ENCODE results near the gene SCAANT1. TPM values are rescaled to one million over a fixed set of nuclear protein-coding genes. Genes with fewer than 3 reads are reported as not detected.
A peak's percentile ranks its signal among the peaks of the same experiment; 100 is the strongest.

The SCAANT1 gene
- total and polyA plus RNA-seq, 2 donors (not counting 1 experiment from before 2014, with no cell fraction given), result 1.7 TPM; not detected in 1

DNA sequence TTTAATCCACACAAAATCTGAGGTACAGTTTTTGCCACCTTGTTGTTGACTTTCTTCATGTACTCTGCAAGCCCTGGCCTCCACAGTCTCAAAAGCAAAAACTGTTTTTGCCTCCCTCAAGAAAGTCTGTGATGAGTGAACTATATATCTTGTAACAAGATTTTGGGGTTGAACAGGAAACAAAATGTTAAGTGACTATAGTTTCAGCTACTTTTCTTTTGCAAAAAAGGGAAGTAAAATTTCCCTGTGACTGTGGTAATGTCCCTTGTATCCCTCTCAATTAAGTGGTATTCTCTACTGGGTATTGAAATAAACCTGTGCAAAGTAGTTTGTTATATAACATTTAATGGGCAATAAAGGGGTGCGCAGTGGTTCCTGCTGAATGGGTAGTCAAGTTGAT is 21.3 kb upstream of the SCAANT1 start:
- TF ChIP-seq CTCF (IDR thresholded peaks at IDR 0.05) (no peak), EZH2 (IDR thresholded peaks at IDR 0.05; ENCODE audit: borderline replicate concordance, insufficient read depth, low read depth, low read length, poor library complexity, severe bottlenecking) (no peak)
- Histone ChIP-seq H3K27me3 (replicated peaks in 1 of 4; ENCODE audit: control extremely low read depth in 1 of 4, control insufficient read depth in 3 of 4, insufficient read depth in 4 of 4, low read length in 3 of 4) (no peaks in the 10 kb centered on the region), H3K27ac (ENCODE audit: low read length in 2 of 2) (peak overlapping the region; percentile 37 to 51), H4K20me1 (ENCODE audit: control insufficient read depth, insufficient read depth, low read length, poor library complexity, severe bottlenecking) (peaks cover 22% of the 10 kb centered on the region), H3K4me3 (ENCODE audit: control extremely low read depth in 1 of 5, extremely low read depth in 1 of 5, insufficient read depth in 1 of 5, low read depth in 2 of 5, low read length in 4 of 5) (peak overlapping the region in 1 of 5 experiments; percentile 17), H3K79me2 (ENCODE audit: control insufficient read depth, insufficient read depth, low read length) (peaks cover 91% of the 10 kb centered on the region), H2AFZ (ENCODE audit: insufficient read depth, low read depth, low read length, poor library complexity, severe bottlenecking) (no peak overlapping the region), H3K4me2 (replicated peaks; ENCODE audit: low read depth, low read length, poor library complexity, severe bottlenecking) (peak overlapping the region; percentile 57), H3K4me1 (ENCODE audit: control insufficient read depth in 2 of 2, insufficient read depth in 2 of 2, low read length in 2 of 2) (peaks cover 45 to 46% of the 10 kb centered on the region in 2 donors), H3K36me3 (replicated peaks in 1 of 2; ENCODE audit: control extremely low read depth in 1 of 2, control insufficient read depth in 1 of 2, extremely low read depth in 1 of 2, insufficient read depth in 2 of 2, low read length in 1 of 2) (no peaks in the 10 kb centered on the region), H3K9ac (ENCODE audit: low read length) (peak overlapping the region; percentile 8), H3K9me3 (ENCODE audit: control extremely low read depth in 1 of 3, control insufficient read depth in 2 of 3, insufficient read depth in 1 of 3, low read length in 2 of 3) (no peaks in the 10 kb centered on the region)
- Mint-ChIP-seq H3K9me3 (ENCODE audit: insufficient read depth) (no peaks in the 10 kb centered on the region), H3K4me1 (peaks cover 70% of the 10 kb centered on the region), H3K27ac (peak overlapping the region; percentile 92), H3K4me3 (peak overlapping the region; percentile 79), H3K27me3 (no peaks in the 10 kb centered on the region)
- 83% methylated on average over 1 of the region's 1 CpG for WGBS (ENCODE audit: insufficient coverage)
- intact Hi-C loops (cut with micrococcal nuclease), result no loop called here
- DNase-seq (peak; percentile 58), ATAC-seq (ENCODE audit: low read depth) (peak; percentile 68)
- POLR2A ChIA-PET, result interaction anchor here (0.6 kb wide), 1 partner anchor 23 kb away, joined by 8 read pairs; no protein-coding TSS in a partner anchor
- CTCF ChIA-PET, result interaction anchor here (0.9 to 1.3 kb wide), 3 partner anchors 16 to 30 kb away, joined by 3 to 5 read pairs (median 3); no protein-coding TSS in a partner anchor

GRCh38 chr3:63932509-63933212 is 20.5 kb upstream of the SCAANT1 start:
- H3K27me3 ChIP-seq (replicated peaks in 1 of 4; ENCODE audit: control extremely low read depth in 1 of 4, control insufficient read depth in 3 of 4, insufficient read depth in 4 of 4, low read length in 3 of 4), result no peaks in the 10 kb centered on the region
- CTCF ChIA-PET, result interaction anchor here (0.9 to 1.0 kb wide), 2 partner anchors 15 to 17 kb away, joined by 3 read pairs; no protein-coding TSS in a partner anchor
- Mint-ChIP-seq H3K27me3 (no peaks in the 10 kb centered on the region), H3K4me3 (peak overlapping the region; percentile 79), H3K9me3 (ENCODE audit: insufficient read depth) (no peaks in the 10 kb centered on the region), H3K27ac (peak overlapping the region; percentile 92), H3K4me1 (peaks cover 70% of the 10 kb centered on the region)
- intact Hi-C loops (cut with micrococcal nuclease), result no loop called here
- H2AFZ ChIP-seq (ENCODE audit: insufficient read depth, low read depth, low read length, poor library complexity, severe bottlenecking), result no peak overlapping the region
- H3K4me1 ChIP-seq (ENCODE audit: control insufficient read depth in 2 of 2, insufficient read depth in 2 of 2, low read length in 2 of 2), result peaks cover 43 to 46% of the 10 kb centered on the region in 2 donors
- TF ChIP-seq CTCF (IDR thresholded peaks at IDR 0.05) (no peak), EZH2 (IDR thresholded peaks at IDR 0.05; ENCODE audit: borderline replicate concordance, insufficient read depth, low read depth, low read length, poor library complexity, severe bottlenecking) (no peak)
- H3K27ac ChIP-seq (ENCODE audit: low read length in 2 of 2), result peak overlapping the region; percentile 37 to 51
- WGBS (ENCODE audit: insufficient coverage), result 100% methylated on average over 1 of the region's 3 CpGs
- POLR2A ChIA-PET, result no interaction called here
- no peaks in the 10 kb centered on the region for H3K9me3 ChIP-seq (ENCODE audit: control extremely low read depth in 1 of 3, control insufficient read depth in 2 of 3, insufficient read depth in 1 of 3, low read length in 2 of 3)
- peaks cover 85% of the 10 kb centered on the region for H3K79me2 ChIP-seq (ENCODE audit: control insufficient read depth, insufficient read depth, low read length)
- peak overlapping the region in 1 of 5 experiments; percentile 13 for H3K4me3 ChIP-seq (ENCODE audit: control extremely low read depth in 1 of 5, extremely low read depth in 1 of 5, insufficient read depth in 1 of 5, low read depth in 2 of 5, low read length in 4 of 5)
- no peaks in the 10 kb centered on the region for H3K36me3 ChIP-seq (replicated peaks in 1 of 2; ENCODE audit: control extremely low read depth in 1 of 2, control insufficient read depth in 1 of 2, extremely low read depth in 1 of 2, insufficient read depth in 2 of 2, low read length in 1 of 2)
- ATAC-seq (ENCODE audit: low read depth) (no peak), DNase-seq (no peak)
- H3K9ac ChIP-seq (ENCODE audit: low read length), result peak overlapping the region; percentile 8
- peaks cover 15% of the 10 kb centered on the region for H4K20me1 ChIP-seq (ENCODE audit: control insufficient read depth, insufficient read depth, low read length, poor library complexity, severe bottlenecking)
- peak overlapping the region; percentile 57 for H3K4me2 ChIP-seq (replicated peaks; ENCODE audit: low read depth, low read length, poor library complexity, severe bottlenecking)
